GM04503 (cell line): ENCODE data around the gene CKAP2L.
A peak's percentile ranks its signal among the peaks of the same experiment; 100 is the strongest.
"Not testable (repeated sequence)": the region's sequence is repeated elsewhere in the genome, so short reads cannot be mapped to it uniquely, and the experiment has no call there.

ENCODE experiments used
- DNase-seq: peaks from one replicate; pipeline ENCODE4 v3.0.0-alpha.2; 2012; ENCODE audit warnings: low read depth

The CKAP2L gene

DNA sequence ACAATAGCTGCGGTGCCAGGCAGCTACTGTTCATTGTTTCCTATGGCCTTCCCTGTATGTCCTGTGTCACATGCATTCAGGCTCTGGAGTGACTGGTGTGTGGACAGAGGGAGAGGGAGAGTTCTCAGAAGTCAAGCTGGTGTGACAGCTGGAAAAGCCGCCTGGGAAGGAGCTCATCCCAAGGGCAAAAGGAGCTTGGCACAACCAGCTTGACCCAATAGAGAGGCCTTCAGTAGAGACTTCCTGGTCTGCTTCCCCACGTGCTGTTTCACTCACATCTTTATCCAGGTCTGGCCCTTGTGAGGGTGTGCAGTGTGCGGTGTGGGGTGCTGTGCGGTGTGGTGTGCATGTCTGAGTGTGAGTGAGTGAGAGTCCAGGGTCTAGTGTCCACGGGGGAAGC lies 54.7 kb downstream of the CKAP2L start:
- DNase-seq, result no peak

DNA sequence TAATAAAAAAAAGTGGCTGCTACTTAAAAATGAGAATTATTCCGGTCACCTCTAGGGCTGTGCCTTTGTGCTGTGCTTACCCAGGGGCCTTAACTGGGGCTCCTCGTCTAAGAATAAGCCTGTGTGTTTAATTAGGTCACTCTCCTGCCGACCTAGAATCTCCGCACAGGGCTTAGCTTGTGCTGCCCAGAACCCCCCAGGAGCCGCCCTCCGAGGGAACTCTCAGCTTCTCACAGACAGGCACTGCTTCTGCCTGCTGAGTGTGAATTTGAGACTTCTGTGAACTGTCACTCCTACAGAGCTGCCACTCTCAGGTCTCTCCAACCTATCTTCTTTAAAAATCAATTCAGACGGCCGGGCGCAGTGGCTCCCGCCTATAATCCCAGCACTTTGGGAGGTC lies 55.4 kb downstream of the CKAP2L start:
- no peak for DNase-seq

DNA sequence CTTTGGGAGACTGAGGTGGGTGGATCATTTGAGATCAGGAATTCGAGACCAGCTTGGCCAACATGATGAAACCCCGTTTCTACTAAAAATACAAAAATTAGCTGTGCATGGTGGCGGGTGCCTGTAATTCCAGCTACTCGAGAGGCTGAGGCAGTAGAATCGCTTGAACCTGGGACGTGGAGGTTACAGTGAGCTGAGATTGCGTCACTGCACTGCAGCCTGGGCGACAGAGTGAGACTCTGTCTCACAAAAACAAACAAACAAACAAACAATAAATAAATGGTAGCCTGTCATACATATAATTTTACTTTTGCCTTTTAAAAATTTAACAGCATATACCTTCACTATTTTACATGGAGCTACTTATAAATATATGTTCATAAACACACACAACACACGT lies 57.5 kb downstream of the CKAP2L start:
- DNase-seq, result not testable (repeated sequence)

- DNase-seq, result no peak
Observed at GRCh38 chr2:112706170-112706664, 58.2 kb downstream of the CKAP2L start.

- no peak for DNase-seq
Observed at GRCh38 chr2:112705575-112705974, 58.8 kb downstream of the CKAP2L start.

DNA sequence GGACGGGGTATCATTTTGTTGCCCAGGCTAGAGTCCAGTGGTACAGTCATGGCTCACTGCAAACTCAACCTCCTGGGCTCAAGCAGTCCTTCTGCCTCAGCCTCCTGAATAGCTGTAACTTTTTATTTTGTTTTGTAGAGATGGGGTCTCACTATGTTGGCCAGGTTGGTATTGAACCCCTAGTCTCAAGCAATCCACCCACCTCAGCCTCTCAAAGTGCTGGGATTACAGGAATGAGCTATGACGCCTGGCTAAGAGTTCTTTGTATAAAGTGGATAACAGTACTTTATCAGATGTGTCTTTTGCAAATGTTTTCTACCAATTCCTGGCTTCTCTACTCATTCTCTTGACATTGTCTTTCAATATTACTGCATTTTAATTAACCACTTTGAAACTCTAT lies 60.7 kb downstream of the CKAP2L start:
- no peak for DNase-seq

GRCh38 chr2:112701052-112701451 lies 63.4 kb downstream of the CKAP2L start:
- DNase-seq, result no peak

- no peak for DNase-seq
Observed at GRCh38 chr2:112699984-112700667, 64.3 kb downstream of the CKAP2L start.

GRCh38 chr2:112698834-112699515 lies 65.4 kb downstream of the CKAP2L start:
- no peak for DNase-seq

- no peak for DNase-seq
Observed at GRCh38 chr2:112694182-112694581, 70.2 kb downstream of the CKAP2L start.

DNA sequence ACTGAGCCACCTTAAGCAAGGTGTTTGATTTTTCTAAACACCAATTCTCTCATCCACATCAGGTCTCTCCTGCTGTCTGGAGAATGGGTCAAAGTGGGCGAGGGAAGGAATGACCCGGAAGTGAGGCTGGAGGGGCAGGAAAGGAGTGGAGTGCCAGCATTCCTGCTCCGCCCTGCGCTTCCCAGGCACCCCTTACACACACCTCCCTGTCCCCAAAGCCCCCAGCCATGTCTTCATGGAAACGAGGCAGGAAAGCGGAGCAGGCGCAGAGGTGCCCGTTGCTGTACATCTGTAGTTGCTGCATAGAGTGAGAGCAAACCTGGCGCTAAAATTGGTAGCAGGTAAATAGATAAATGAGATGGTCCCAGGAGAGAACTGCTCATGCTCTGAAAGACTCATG lies 70.8 kb downstream of the CKAP2L start:
- DNase-seq, result no peak

DNA sequence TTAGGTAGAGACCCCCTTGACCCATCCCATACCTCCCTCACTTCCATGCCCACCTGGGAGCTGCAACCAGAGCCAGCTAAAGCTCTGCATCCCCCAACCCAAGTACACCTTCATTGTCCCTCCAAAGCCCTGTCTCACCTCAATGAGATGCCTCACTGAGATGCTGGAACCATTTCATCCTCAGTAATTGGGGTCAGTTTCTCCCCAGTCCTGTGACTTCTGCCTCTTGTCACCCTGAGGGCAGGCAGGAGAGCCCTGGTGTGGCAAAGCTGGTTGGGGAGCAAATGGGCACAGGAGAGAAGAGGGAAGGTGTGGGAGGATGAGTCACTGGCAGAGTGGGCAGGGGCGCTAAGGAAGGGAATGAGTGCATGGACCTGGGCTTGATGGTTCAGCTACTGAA lies 71.5 kb downstream of the CKAP2L start:
- DNase-seq, result no peak

GRCh38 chr2:112692495-112692911 lies 71.9 kb downstream of the CKAP2L start:
- DNase-seq, result peak; percentile 90

DNA sequence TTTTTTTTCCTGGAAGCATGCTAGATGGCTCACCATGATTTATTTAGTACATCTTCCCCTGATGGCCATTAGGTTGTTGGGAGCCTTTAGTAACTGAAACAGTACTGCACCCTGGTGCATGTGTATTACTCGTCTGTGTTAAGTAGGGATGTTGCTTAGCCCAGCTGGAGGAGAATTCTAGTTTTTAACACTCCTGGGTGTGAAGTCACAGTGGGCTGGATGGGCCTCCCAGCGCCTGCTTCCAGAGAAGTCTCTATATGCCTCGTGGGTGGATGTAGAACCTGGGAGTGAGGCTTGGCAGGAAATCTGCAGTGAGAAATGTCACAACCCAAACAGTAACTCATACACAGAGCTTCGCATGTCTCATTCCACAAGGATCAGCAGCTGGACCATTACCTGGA lies 72.5 kb downstream of the CKAP2L start:
- no peak for DNase-seq

GRCh38 chr2:112690853-112691401 lies 73.5 kb downstream of the CKAP2L start:
- no peak for DNase-seq

GRCh38 chr2:112688086-112688880 lies 76.1 kb downstream of the CKAP2L start:
- DNase-seq, result no peak

DNA sequence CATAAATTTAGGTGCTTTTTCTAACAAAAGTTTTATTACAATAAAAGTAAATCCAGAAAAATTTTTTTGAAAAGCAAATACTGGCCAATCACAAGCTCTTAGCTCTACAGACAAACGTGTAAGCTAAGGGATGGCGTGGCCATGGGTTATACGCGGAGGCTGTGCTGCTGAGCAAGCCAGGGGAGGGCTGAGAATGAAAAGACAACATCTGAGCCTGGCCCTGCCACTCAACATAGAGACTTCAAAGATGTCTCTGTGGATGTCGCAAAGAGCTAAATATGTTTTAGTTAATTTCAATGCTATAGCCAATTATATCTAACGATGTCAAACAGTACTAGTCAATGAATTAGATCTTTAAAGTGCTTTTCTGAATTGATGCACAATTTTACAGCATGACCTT lies 76.9 kb downstream of the CKAP2L start:
- DNase-seq, result no peak
